Measurements from ENCODE around the gene EIF4G2.
"Not testable (repeated sequence)": the region's sequence is repeated elsewhere in the genome, so short reads cannot be mapped to it uniquely, and the experiment has no call there.

EIF4G2 gene

GRCh38 chr11:10808553-10809372, at the start of gene EIF4G2:
EIF4G2 (minus strand) TSS chr11:10808926.
- in situ Hi-C loops (cut with HindIII; ENCODE audit: low sequenced_read_pairs): no loop called here

- in situ Hi-C loops (cut with HindIII; ENCODE audit: low sequenced_read_pairs): no loop called here
Measured at GRCh38 chr11:10857709-10858438, 49.1 kb upstream of the EIF4G2 start, which contains the start of gene ZBED5. ZBED5 (minus strand) TSS chr11:10858053; CDS start chr11:10854945, 3,108 bp downstream.

- in situ Hi-C loops (cut with HindIII; ENCODE audit: low sequenced_read_pairs): no loop called here
Measured at GRCh38 chr11:10857459-10857708, 48.7 kb upstream of the EIF4G2 start.

- in situ Hi-C loops (cut with HindIII; ENCODE audit: low sequenced_read_pairs): no loop called here
Measured at GRCh38 chr11:10856689-10857458, 48.1 kb upstream of the EIF4G2 start.

- in situ Hi-C loops (cut with HindIII; ENCODE audit: low sequenced_read_pairs): no loop called here
Measured at GRCh38 chr11:10855295-10855694, 46.6 kb upstream of the EIF4G2 start.

GRCh38 chr11:10847960-10848860, 39.5 kb upstream of the EIF4G2 start:
- in situ Hi-C loops (cut with HindIII; ENCODE audit: low sequenced_read_pairs): loop anchor here (5.0 kb wide), 1 partner anchor 39 kb away; no protein-coding TSS in a partner anchor

GRCh38 chr11:10846660-10847059, 37.9 kb upstream of the EIF4G2 start:
- in situ Hi-C loops (cut with HindIII; ENCODE audit: low sequenced_read_pairs): loop anchor here (5.0 kb wide), 1 partner anchor 41 kb away; no protein-coding TSS in a partner anchor

- in situ Hi-C loops (cut with HindIII; ENCODE audit: low sequenced_read_pairs): loop anchor here (5.0 kb wide), 1 partner anchor 42 kb away; no protein-coding TSS in a partner anchor
Measured at GRCh38 chr11:10845589-10845988, 36.9 kb upstream of the EIF4G2 start.

GRCh38 chr11:10844796-10845195, 36.1 kb upstream of the EIF4G2 start:
- in situ Hi-C loops (cut with HindIII; ENCODE audit: low sequenced_read_pairs): loop anchor here (5.0 kb wide), 1 partner anchor 43 kb away; no protein-coding TSS in a partner anchor

GRCh38 chr11:10844356-10844755, 35.6 kb upstream of the EIF4G2 start:
- in situ Hi-C loops (cut with HindIII; ENCODE audit: low sequenced_read_pairs): no loop called here

GRCh38 chr11:10838881-10839280, 30.2 kb upstream of the EIF4G2 start:
- in situ Hi-C loops (cut with HindIII; ENCODE audit: low sequenced_read_pairs): loop anchor here (10.0 kb wide), 1 partner anchor 926 kb away; no protein-coding TSS in a partner anchor

GRCh38 chr11:10838083-10838482, 29.4 kb upstream of the EIF4G2 start:
- in situ Hi-C loops (cut with HindIII; ENCODE audit: low sequenced_read_pairs): loop anchor here (10.0 kb wide), 1 partner anchor 927 kb away; no protein-coding TSS in a partner anchor

GRCh38 chr11:10836884-10837283, 28.2 kb upstream of the EIF4G2 start:
- in situ Hi-C loops (cut with HindIII; ENCODE audit: low sequenced_read_pairs): loop anchor here (10.0 kb wide), 1 partner anchor 928 kb away; no protein-coding TSS in a partner anchor

GRCh38 chr11:10829139-10829538, 20.4 kb upstream of the EIF4G2 start:
- in situ Hi-C loops (cut with HindIII; ENCODE audit: low sequenced_read_pairs): no loop called here

- in situ Hi-C loops (cut with HindIII; ENCODE audit: low sequenced_read_pairs): no loop called here
Measured at GRCh38 chr11:10828402-10828801, 19.7 kb upstream of the EIF4G2 start.

- in situ Hi-C loops (cut with HindIII; ENCODE audit: low sequenced_read_pairs): no loop called here
Measured at GRCh38 chr11:10824888-10825287, 16.2 kb upstream of the EIF4G2 start.

- in situ Hi-C loops (cut with HindIII; ENCODE audit: low sequenced_read_pairs): no loop called here
Measured at GRCh38 chr11:10823152-10823579, 14.4 kb upstream of the EIF4G2 start.

GRCh38 chr11:10822491-10822890, 13.8 kb upstream of the EIF4G2 start:
- in situ Hi-C loops (cut with HindIII; ENCODE audit: low sequenced_read_pairs): not testable (repeated sequence)

GRCh38 chr11:10818594-10818993, 9.9 kb upstream of the EIF4G2 start:
- in situ Hi-C loops (cut with HindIII; ENCODE audit: low sequenced_read_pairs): no loop called here

GRCh38 chr11:10813945-10814344, 5.2 kb upstream of the EIF4G2 start:
- in situ Hi-C loops (cut with HindIII; ENCODE audit: low sequenced_read_pairs): no loop called here
